PFSK-1 (cell line): ENCODE data around the gene FUT4.

Experiments
- FOXP2 ChIP-seq: optimal IDR thresholded peaks from 2 replicates; pipeline ENCODE3; 2011; ENCODE audit warnings: borderline replicate concordance, control low read depth, inconsistent platforms; ENCODE audit not compliant: insufficient read depth; ENCODE audit errors: extremely low read length, extremely low read depth
- POLR2AphosphoS5 ChIP-seq: IDR thresholded peaks from 2 replicates; pipeline ENCODE4 v1.6.1; 2012; ENCODE audit warnings: low read depth, mild to moderate bottlenecking, control low read depth, low read length, moderate library complexity
- REST ChIP-seq, 2 experiments: IDR thresholded peaks; 2 replicates each; pipeline versions ENCODE4 v1.6.1 to v1.8.0; 2011 to 2012; ENCODE audit warnings: low read depth in 2 of 2, low read length in 2 of 2, control low read depth in 1 of 2, inconsistent platforms in 1 of 2, mild to moderate bottlenecking in 1 of 2, moderate library complexity in 1 of 2; ENCODE audit not compliant: insufficient read depth in 1 of 2
- SIN3A ChIP-seq: IDR thresholded peaks from 2 replicates; pipeline ENCODE4 v1.6.1; 2012; ENCODE audit warnings: mild to moderate bottlenecking, low read length, moderate library complexity, borderline replicate concordance; ENCODE audit not compliant: insufficient read depth
- TAF1 ChIP-seq: IDR thresholded peaks from 2 replicates; pipeline ENCODE4 v1.6.1; 2012; ENCODE audit warnings: low read length, control low read depth, borderline replicate concordance; ENCODE audit not compliant: insufficient read depth

Gene FUT4

GRCh38 chr11:94550513-94550912, 6.8 kb downstream of the FUT4 start:
- no peak for TF ChIP-seq FOXP2
- no peak for TF ChIP-seq SIN3A

GRCh38 chr11:94553938-94554337, 10.2 kb downstream of the FUT4 start:
- TF ChIP-seq SIN3A, result no peak
- TF ChIP-seq POLR2AphosphoS5, result no peak
- no peak for TF ChIP-seq TAF1
- TF ChIP-seq FOXP2, result no peak
- TF ChIP-seq REST (IDR thresholded peaks at IDR 0.05; ENCODE audit: insufficient read depth in 1 of 2, low read depth in 2 of 2, low read length in 2 of 2), result no peak

- no peak for TF ChIP-seq TAF1
Measured at GRCh38 chr11:94557421-94557820, 13.7 kb downstream of the FUT4 start.

- TF ChIP-seq TAF1, result no peak
Measured at GRCh38 chr11:94557992-94558391, 14.3 kb downstream of the FUT4 start.

- TF ChIP-seq TAF1 (no peak), SIN3A (no peak), POLR2AphosphoS5 (no peak), REST (IDR thresholded peaks at IDR 0.05; ENCODE audit: insufficient read depth in 1 of 2, low read depth in 2 of 2, low read length in 2 of 2) (no peak), FOXP2 (no peak)
Measured at GRCh38 chr11:94558468-94558867, 14.7 kb downstream of the FUT4 start.

GRCh38 chr11:94558932-94559331, 15.2 kb downstream of the FUT4 start:
- TF ChIP-seq TAF1, result no peak
- TF ChIP-seq POLR2AphosphoS5, result no peak
- no peak for TF ChIP-seq REST (IDR thresholded peaks at IDR 0.05; ENCODE audit: insufficient read depth in 1 of 2, low read depth in 2 of 2, low read length in 2 of 2)
- no peak for TF ChIP-seq FOXP2
- no peak for TF ChIP-seq SIN3A

- TF ChIP-seq TAF1, result no peak
- no peak for TF ChIP-seq POLR2AphosphoS5
- TF ChIP-seq REST (IDR thresholded peaks at IDR 0.05; ENCODE audit: insufficient read depth in 1 of 2, low read depth in 2 of 2, low read length in 2 of 2), result no peak
- no peak for TF ChIP-seq SIN3A
- TF ChIP-seq FOXP2, result no peak
Measured at GRCh38 chr11:94559361-94559760, 15.6 kb downstream of the FUT4 start.
